GM12874 (cell line): ENCODE results near the gene P4HA3.

Experiments
- TF ChIP-seq, protein P1 (sequence below): IDR thresholded peaks from 2 replicates; pipeline ENCODE4 v1.5.1; 2011; ENCODE audit warnings: low read depth, mild to moderate bottlenecking, control low read depth, low read length, moderate library complexity; ENCODE audit not compliant: insufficient read depth

Gene P4HA3

DNA sequence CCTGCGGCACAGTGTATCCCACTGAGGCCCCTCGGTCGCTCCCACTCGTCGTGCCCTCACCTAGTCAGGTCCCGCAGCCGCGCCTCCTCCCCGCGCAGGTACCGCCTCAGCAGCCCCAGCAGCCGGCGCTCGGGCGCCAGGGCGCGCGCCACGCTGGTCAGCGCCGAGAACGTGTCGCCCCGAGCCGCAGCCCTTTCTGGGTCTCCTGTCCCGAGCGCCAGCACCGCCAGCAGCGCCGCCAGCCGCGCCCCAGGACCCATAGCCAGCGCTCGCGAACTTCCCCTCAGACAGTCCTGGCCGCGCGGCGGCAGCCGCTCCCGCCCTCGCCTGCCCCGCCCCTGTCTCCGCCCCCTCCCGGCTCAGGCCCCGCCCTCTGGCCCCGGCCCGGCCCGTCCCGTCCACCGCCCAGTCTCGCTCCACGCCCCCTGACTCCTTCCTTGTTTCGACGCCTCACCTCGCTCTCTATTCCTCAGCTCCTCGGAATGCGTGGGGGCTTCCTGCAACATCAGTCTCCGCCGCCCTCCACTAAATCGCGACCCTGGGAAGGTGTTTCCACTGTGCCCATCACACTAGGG is at the start of gene P4HA3:
TSS of gene P4HA3 (minus strand) at position 289 of the 575 bp plus-strand sequence. CDS start at position 260, 29 bp downstream.
- TF ChIP-seq, protein P1, sequence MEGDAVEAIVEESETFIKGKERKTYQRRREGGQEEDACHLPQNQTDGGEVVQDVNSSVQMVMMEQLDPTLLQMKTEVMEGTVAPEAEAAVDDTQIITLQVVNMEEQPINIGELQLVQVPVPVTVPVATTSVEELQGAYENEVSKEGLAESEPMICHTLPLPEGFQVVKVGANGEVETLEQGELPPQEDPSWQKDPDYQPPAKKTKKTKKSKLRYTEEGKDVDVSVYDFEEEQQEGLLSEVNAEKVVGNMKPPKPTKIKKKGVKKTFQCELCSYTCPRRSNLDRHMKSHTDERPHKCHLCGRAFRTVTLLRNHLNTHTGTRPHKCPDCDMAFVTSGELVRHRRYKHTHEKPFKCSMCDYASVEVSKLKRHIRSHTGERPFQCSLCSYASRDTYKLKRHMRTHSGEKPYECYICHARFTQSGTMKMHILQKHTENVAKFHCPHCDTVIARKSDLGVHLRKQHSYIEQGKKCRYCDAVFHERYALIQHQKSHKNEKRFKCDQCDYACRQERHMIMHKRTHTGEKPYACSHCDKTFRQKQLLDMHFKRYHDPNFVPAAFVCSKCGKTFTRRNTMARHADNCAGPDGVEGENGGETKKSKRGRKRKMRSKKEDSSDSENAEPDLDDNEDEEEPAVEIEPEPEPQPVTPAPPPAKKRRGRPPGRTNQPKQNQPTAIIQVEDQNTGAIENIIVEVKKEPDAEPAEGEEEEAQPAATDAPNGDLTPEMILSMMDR, result no peak

DNA sequence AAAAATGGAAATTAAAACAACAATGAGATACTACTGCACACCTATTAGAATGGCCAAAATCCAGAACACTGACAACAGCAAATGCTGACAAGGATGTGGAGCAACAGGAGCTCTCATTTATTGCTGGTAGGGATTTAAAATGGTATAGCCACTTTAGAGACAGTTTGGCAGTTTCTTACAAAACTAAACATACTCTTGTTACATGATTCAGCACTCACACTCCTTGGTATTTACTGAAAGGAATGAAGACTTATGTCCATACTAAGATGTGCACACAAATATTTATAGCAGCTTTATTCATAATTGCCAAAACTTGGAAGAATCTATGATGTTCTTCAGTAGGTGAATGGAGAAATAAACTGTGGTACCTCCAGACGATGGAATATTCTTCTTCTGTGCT is 46.0 kb upstream of the P4HA3 start:
- TF ChIP-seq, protein P1, result no peak

DNA sequence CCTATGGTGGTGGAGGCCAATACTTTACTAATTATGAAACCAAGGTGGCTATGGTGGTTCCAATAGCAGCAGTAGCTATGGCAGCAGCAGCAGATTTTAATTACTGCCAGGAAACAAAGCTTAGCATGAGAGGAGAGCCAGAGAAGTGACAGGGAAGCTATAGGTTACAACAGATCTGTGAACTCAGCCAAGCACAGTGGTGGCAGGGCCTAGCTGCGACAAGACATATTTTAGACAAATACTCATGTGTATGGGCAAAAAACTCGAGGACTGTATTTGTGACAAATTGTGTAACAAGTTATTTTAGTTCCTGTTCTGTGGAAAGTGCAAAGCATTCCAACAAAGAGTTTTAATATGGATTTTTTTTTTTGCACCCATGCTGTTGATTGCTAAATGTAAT is 44.2 kb upstream of the P4HA3 start:
- TF ChIP-seq, protein P1, result no peak

DNA sequence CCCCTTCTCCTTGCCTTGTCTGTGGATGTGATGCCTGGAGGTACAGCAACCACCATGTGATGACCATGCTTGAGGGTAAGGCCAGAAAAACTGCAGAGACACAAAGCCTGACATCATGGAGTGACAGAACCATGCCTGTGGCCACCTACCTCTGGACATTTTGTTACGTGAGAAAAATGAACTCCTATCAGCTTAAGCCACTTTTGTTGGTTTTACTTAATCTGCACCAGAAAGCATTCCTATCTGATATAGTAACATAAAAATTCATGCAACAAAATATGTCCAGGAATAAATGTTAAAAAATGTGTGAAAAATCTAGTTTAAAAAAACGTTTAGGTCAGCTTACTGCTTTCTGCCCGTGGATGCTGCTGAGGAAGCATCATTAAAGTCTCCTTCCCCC is 42.6 kb upstream of the P4HA3 start:
- TF ChIP-seq, protein P1, result no peak

DNA sequence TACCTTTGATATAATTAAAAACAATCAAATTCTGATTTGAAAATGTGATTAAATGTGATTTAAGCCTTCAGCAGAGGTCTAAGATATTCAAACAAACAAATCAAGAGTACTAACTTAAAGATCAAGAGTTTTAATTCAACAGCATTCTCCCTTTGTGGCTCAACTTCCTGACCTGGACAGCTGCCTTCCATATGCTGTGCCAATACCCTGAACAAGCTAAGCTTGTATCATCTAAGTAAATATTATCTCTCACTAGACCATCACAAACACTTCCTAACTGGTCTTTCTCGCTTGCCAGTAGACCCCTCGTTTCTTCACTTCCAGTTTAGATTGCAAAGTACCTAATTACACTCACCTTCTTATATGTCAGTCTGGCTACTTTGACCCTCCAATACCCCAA is 35.9 kb upstream of the P4HA3 start:
- TF ChIP-seq, protein P1, result no peak

DNA sequence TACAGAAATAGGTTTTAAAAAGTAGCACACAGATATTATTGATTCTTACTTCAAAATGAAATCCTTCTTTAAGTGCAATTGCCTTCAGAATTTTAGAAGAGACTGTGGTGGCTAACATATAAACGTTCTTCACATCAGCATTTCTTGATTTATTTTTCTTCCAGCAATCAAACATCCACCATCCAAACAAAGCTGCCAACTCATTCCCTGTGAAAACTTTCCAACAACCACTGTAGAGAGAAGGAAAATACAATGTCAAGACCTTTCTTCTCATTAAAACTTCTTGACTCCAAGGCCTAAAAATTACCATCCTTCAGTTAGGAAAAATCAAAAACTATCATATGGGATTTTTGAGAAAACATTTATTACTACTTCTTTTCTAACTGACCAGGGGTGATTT is 34.0 kb upstream of the P4HA3 start:
- TF ChIP-seq, protein P1, result no peak

DNA sequence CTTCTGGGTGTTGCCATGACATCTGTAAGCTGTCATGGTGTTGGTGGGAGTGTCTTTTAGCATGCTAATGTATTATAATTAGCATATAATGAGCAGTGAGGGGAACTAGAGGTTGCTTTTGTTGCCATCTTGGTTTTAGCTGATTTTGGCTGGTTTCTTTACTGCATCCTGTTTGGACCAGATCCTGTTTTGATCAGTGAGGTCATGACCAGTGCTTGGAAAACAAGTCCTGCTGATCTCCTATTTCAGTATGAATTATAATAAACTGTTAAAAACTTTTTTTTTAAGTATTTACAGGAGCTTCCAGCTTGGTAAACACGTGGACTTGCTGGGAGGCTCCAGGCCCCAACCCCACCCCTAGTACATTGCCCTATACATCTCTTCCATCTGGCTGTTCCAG is 30.5 kb upstream of the P4HA3 start:
- TF ChIP-seq, protein P1, result no peak

DNA sequence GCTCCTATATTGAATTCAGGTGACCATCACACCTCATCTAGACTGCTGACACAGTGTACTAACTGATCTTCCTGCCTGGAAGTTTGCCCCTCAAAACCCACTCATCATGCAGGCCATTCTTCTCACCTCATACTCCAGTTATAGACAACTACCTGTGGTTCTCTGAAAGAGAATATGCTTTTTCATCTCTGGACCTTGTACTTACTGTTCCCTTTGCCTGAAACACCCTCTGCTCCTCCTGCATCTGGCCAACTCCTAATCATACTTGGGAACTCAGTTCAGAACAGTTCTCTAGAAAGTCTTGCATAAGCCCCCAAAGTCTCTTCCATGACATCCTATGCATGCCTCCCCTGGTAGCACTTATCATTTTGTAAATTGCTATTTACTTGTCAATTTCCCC is 28.2 kb upstream of the P4HA3 start:
- TF ChIP-seq, protein P1, result no peak
